HG03097 (cell line): Measurements from ENCODE around the gene LUZP2.

ENCODE experiments used
- ATAC-seq: cut with Tn5 transposase; IDR thresholded peaks from one replicate; pipeline ENCODE4 v1.9.1; 2021; ENCODE audit not compliant: unreplicated experiment, low FRiP score

The LUZP2 gene

DNA sequence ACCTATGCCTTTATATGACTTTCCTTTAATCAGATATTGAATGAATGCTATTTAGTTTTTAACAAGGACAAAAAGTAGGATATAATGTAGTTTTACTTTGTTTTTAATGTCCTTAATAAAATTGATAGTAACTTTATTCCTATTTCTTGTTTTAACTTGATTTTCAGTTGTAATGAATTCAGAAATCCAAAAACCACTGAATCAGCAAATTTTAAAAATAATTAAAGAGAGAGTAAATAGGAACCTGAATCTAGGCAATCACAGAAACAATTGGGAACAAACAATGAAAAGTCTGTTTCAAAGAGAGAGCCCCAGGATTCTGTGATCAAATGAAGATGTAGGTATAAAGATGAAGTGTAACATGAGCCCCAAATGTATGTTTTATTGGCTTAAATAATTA, 556.0 kb downstream of the LUZP2 start:
- no peak for ATAC-seq

DNA sequence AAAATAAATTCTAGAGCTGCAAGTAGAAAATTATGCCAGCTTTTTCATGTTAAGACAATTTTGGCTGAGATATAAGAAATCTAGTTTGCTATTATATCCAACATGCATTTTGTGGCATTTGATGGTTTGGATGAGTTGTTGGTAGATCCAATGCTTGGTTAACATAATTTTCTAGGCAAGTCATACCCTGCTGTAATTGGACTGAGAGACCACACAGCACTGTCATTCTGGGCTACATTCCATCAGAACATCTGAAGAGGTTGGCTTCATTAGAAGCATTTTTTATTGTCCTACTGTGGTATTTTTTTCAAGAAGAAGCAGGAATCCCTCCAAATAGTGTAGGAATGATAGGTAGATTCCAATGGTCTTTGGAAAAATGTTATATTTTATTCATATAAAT, 561.0 kb downstream of the LUZP2 start:
- ATAC-seq: no peak

DNA sequence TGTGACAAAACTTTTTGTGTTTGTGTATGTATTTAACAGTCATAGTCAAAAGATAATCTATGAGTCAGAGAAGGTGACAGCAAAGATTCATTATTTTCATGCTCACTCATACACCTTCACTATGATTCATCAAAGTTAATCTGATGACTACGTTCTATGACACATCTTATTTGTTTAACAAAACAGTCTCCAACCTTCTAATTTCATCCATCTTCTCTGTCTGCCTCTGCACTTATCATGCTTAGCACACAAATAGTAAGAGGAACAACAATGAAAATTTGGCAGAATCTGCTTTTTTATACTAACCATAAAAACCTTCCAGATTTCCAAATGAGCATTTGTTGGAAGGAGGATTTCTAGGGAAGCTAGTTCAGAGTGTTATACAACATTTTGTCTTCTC, 568.9 kb downstream of the LUZP2 start:
- no peak for ATAC-seq

DNA sequence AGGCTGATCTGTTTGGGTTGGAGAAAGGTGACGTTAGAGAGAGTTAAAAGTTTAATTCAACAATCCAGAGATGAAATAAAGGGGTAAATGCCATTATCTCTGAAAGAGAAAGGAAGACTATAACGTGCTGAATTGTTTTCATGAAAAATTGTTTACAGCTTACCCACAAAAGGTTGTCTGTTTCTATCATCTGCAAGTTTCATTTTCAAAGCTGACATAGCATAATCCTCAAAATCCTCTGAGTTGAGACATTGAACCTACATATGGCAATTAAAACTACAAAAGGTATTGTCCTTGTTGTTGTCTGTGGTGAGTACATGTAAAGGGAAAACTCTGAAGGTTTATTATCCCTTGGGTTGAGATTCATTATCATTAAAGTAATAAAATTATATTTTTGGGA, 569.9 kb downstream of the LUZP2 start:
- ATAC-seq: no peak

DNA sequence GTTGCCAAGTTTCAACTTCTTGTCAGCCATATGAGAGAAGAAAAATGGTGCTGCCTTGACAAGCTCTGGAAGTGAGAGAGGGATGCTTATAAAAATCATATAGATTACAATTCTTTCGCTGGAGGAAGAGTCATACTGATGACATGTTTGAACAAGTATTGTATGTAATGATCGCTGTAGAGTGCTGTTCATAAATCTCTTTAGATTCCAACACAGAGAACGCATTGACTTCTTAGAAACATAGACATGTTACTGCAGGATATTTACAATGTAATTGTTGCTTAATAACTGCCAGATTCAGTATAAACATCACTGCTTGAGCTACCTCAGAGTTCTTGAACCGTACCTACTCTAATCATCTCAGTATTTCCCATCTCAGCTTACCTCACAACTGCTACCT, 571.6 kb downstream of the LUZP2 start:
- no peak for ATAC-seq

DNA sequence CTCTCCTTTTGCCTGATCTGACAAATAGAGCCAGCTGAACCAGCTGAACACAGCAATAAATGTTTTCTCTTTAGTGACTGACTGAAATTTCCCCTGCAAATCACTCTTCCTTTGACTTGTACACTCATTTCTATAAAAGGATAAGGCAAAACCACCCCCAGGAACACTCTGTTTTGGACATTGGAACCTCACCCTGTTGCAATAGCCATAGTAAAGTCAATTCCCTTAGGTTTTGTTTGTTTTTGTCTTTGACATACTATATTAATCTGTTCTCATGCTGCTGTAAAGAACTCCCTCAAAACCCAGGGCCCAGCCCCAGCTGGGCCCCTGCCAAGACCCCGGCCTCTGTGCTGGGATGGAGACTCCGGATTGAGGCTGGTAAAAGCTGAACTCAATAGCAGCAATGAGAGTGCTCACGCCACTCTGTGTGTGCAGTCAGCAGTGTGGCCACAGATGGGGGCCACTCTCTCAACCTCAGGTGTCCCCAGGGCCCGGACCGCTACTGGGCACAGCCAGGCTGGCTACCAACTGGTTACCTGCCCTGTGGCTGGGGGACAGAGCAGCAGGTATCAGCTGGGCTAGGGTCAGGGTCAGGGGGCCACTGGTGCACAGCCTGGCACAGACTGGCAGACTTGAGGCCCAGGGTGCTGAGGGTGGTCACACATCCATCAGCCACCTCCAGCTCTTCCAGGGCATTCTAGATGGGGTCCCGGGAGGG, 597.4 kb downstream of the LUZP2 start:
- ATAC-seq: no peak

DNA sequence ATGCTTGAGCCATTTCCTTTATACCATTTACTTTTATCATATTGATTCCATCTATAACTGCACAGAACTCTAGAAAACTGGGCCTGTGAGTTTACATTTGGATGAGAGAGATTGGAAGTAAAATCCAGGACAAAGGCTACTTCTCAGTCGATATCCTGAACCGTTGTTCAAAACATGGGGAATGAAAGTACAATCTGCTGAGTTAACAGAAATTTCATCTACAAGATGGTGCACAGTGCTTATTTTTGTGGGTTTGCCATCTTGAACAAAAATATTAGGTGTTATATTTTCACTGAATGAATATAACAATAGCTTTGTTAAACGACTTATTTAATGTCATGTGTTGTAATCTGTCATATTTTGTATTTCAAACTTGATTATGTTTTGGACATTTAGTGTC, 622.6 kb downstream of the LUZP2 start:
- ATAC-seq: no peak
